Fibroblast of skin of scalp (primary cell): Measurements from ENCODE around the gene MYH11.
A peak's percentile ranks its signal among the peaks of the same experiment; 100 is the strongest.
"Not testable (repeated sequence)": the region's sequence is repeated elsewhere in the genome, so short reads cannot be mapped to it uniquely, and the experiment has no call there.

Experiments
- DNase-seq: peaks from one replicate; pipeline ENCODE4 v3.0.0-alpha.2; 2013

MYH11 gene

GRCh38 chr16:15839204-15839603, 17.6 kb downstream of the MYH11 start:
- not testable (repeated sequence) for DNase-seq

GRCh38 chr16:15837761-15838160, 19.1 kb downstream of the MYH11 start:
- DNase-seq = no peak

GRCh38 chr16:15836965-15837611, 19.7 kb downstream of the MYH11 start:
- no peak for DNase-seq

- DNase-seq = no peak
These were observed 20.8 kb downstream of the MYH11 start for GRCh38 chr16:15836074-15836473.

GRCh38 chr16:15835136-15835878, 21.5 kb downstream of the MYH11 start:
- peak; percentile 6 for DNase-seq

GRCh38 chr16:15834502-15834901, 22.3 kb downstream of the MYH11 start:
- DNase-seq = no peak

GRCh38 chr16:15833541-15833940, 23.3 kb downstream of the MYH11 start:
- DNase-seq = no peak

GRCh38 chr16:15832241-15832640, 24.6 kb downstream of the MYH11 start:
- DNase-seq = no peak

GRCh38 chr16:15830832-15831451, 25.9 kb downstream of the MYH11 start:
- no peak for DNase-seq

- DNase-seq = peak; percentile 75
These were observed 27.4 kb downstream of the MYH11 start for GRCh38 chr16:15829460-15829859.

GRCh38 chr16:15827709-15828343, 29.0 kb downstream of the MYH11 start:
- no peak for DNase-seq

GRCh38 chr16:15827299-15827698, 29.5 kb downstream of the MYH11 start:
- no peak for DNase-seq

GRCh38 chr16:15825750-15826305, 31.0 kb downstream of the MYH11 start:
- no peak for DNase-seq

- no peak for DNase-seq
These were observed 33.9 kb downstream of the MYH11 start for GRCh38 chr16:15822957-15823356.

GRCh38 chr16:15820837-15821236, 36.0 kb downstream of the MYH11 start:
- DNase-seq = no peak

- DNase-seq = no peak
These were observed 37.8 kb downstream of the MYH11 start for GRCh38 chr16:15819046-15819445.

- DNase-seq = peak; percentile 54
These were observed 39.4 kb downstream of the MYH11 start for GRCh38 chr16:15817446-15817845.

- DNase-seq = no peak
These were observed 40.6 kb downstream of the MYH11 start for GRCh38 chr16:15816228-15816627.

GRCh38 chr16:15812401-15812750, 44.5 kb downstream of the MYH11 start:
- not testable (repeated sequence) for DNase-seq

- DNase-seq = peak; percentile 96
These were observed 45.1 kb downstream of the MYH11 start for GRCh38 chr16:15811481-15812400.

GRCh38 chr16:15810949-15811348, 45.9 kb downstream of the MYH11 start:
- no peak for DNase-seq

GRCh38 chr16:15810411-15810810, 46.4 kb downstream of the MYH11 start:
- peak; percentile 68 for DNase-seq
